IMR-90 (cell line): ENCODE results near the gene LRRC8E. TPM values are rescaled to one million over a fixed set of nuclear protein-coding genes. Genes with fewer than 3 reads are reported as not detected.

Experiments
- ATAC-seq: fragments of 200-7000 bp; cut with Tn5 transposase; 2 replicates; pipeline ENCODE4 v1.9.1; 2020; ENCODE audit warnings: low read depth, mild to moderate bottlenecking, moderate library complexity
- BruUV-seq: library from RNA; stranded (reverse); fragments of 400-500 nt; replicated peaks from 2 replicates; lab custom pipeline; 2021; lab: Mats Ljungman, UMichigan
- CTCF ChIA-PET: fragments of 300-600 bp; formaldehyde crosslinking; extraction: SDS; loops from one replicate; lab custom pipeline; 2021; ENCODE audit warnings: antibody characterized with exemption; lab: Yijun Ruan, JAX
- POLR2A ChIA-PET: fragments of 300-600 bp; sonication (Branson Sonifier 250); formaldehyde crosslinking; loops from one replicate; lab custom pipeline; 2022; ENCODE audit warnings: antibody characterized with exemption; ENCODE audit not compliant: unreplicated experiment; lab: Charles Lee
- DNase-seq: peaks from one replicate; pipeline ENCODE4 v3.0.0; 2013
- H2AFZ ChIP-seq: replicated peaks from 2 replicates; pipeline ENCODE3; 2013; ENCODE audit warnings: low read length, mild to moderate bottlenecking; ENCODE audit not compliant: poor library complexity
- H2AK5ac ChIP-seq: 2 replicates; pipeline ENCODE4 v1.6.1; 2013; ENCODE audit warnings: low read depth, low read length, inconsistent platforms
- H2AK9ac ChIP-seq: replicated peaks from 2 replicates; pipeline ENCODE3; 2013; ENCODE audit warnings: mild to moderate bottlenecking, low read depth, low read length, moderate library complexity; ENCODE audit not compliant: poor library complexity
- H2BK120ac ChIP-seq: 2 replicates; pipeline ENCODE4 v1.6.1; 2013; ENCODE audit warnings: low read depth, low read length, inconsistent platforms
- H2BK15ac ChIP-seq: 3 replicates; pipeline ENCODE4 v1.6.1; 2013; ENCODE audit warnings: low read depth, low read length, inconsistent platforms
- H2BK20ac ChIP-seq: 2 replicates; pipeline ENCODE4 v1.6.1; 2013; ENCODE audit warnings: low read depth, mild to moderate bottlenecking, inconsistent platforms, low read length, moderate library complexity
- H2BK5ac ChIP-seq: 2 replicates; pipeline ENCODE4 v1.6.1; 2013; ENCODE audit warnings: mild to moderate bottlenecking, low read depth, low read length, inconsistent platforms; ENCODE audit not compliant: poor library complexity, severe bottlenecking
- H3K14ac ChIP-seq: replicated peaks from 2 replicates; pipeline ENCODE4 v1.6.1; 2013; ENCODE audit warnings: low read depth, low read length, inconsistent platforms
- H3K18ac ChIP-seq: 2 replicates; pipeline ENCODE4 v1.6.1; 2013; ENCODE audit warnings: low read depth, low read length, control low read depth
- H3K23ac ChIP-seq: 2 replicates; pipeline ENCODE4 v1.6.1; 2013; ENCODE audit warnings: low read depth, low read length, inconsistent platforms
- H3K27ac ChIP-seq: 2 replicates; pipeline ENCODE4 v1.5.1; 2013; ENCODE audit warnings: mild to moderate bottlenecking, control low read depth, low read length; ENCODE audit not compliant: insufficient read depth
- H3K27me3 ChIP-seq: 2 replicates; pipeline ENCODE4 v1.6.1; 2013; ENCODE audit warnings: low read length; ENCODE audit not compliant: control insufficient read depth, insufficient read depth
- H3K36me3 ChIP-seq: 2 replicates; pipeline ENCODE4 v1.6.1; 2013; ENCODE audit warnings: low read length, mixed read lengths; ENCODE audit not compliant: control insufficient read depth, insufficient read depth
- H3K4ac ChIP-seq: 2 replicates; pipeline ENCODE4 v1.6.1; 2013; ENCODE audit warnings: low read depth, low read length, inconsistent platforms
- H3K4me1 ChIP-seq: 2 replicates; pipeline ENCODE4 v1.6.1; 2013; ENCODE audit warnings: low read length, mixed read lengths; ENCODE audit not compliant: control insufficient read depth, insufficient read depth
- H3K4me2 ChIP-seq: 2 replicates; pipeline ENCODE4 v1.6.1; 2013; ENCODE audit warnings: low read depth, mild to moderate bottlenecking, control low read depth, low read length, moderate library complexity
- H3K4me3 ChIP-seq: 2 replicates; pipeline ENCODE4 v1.5.1; 2013; ENCODE audit warnings: low read depth, mild to moderate bottlenecking, control low read depth, low read length, moderate library complexity; ENCODE audit not compliant: insufficient read depth
- H3K56ac ChIP-seq: 2 replicates; pipeline ENCODE4 v1.6.1; 2013; ENCODE audit warnings: low read length, inconsistent platforms; ENCODE audit not compliant: insufficient read depth; ENCODE audit errors: extremely low read depth
- H3K79me1 ChIP-seq, 2 experiments: 2 replicates each; pipeline ENCODE4 v1.6.1; 2013; ENCODE audit warnings: low read length in 2 of 2, inconsistent platforms in 1 of 2, low read depth in 1 of 2
- H3K9ac ChIP-seq: 2 replicates; pipeline ENCODE4 v1.6.1; 2013; ENCODE audit warnings: low read depth, low read length, control low read depth
- H3K9me1 ChIP-seq: 2 replicates; pipeline ENCODE4 v1.6.1; 2013; ENCODE audit warnings: low read length, inconsistent platforms; ENCODE audit not compliant: insufficient read depth
- H3K9me3 ChIP-seq: 2 replicates; pipeline ENCODE4 v1.6.1; 2013; ENCODE audit warnings: low read length; ENCODE audit not compliant: control insufficient read depth, insufficient read depth
- H4K20me1 ChIP-seq: 2 replicates; pipeline ENCODE4 v1.6.1; 2013; ENCODE audit warnings: low read length, inconsistent platforms; ENCODE audit not compliant: insufficient read depth
- H4K5ac ChIP-seq: 2 replicates; pipeline ENCODE4 v1.6.1; 2013; ENCODE audit warnings: mild to moderate bottlenecking, low read depth, low read length, control low read depth
- H4K8ac ChIP-seq, 2 experiments: 2 replicates each; pipeline ENCODE4 v1.6.1; 2013; ENCODE audit warnings: low read depth in 2 of 2, low read length in 2 of 2, control low read depth in 1 of 2, inconsistent platforms in 1 of 2
- H4K91ac ChIP-seq: 2 replicates; pipeline ENCODE4 v1.6.1; 2013; ENCODE audit warnings: low read depth, low read length, inconsistent platforms; ENCODE audit not compliant: insufficient read depth
- BHLHE40 ChIP-seq: fragments of 150-350 bp; IDR thresholded peaks from 2 replicates; pipeline ENCODE4 v1.6.1; 2016; ENCODE audit warnings: mild to moderate bottlenecking, low read depth, low read length
- CHD1 ChIP-seq: IDR thresholded peaks from 2 replicates; pipeline ENCODE4 v1.6.1; 2012; ENCODE audit warnings: low read depth, low read length, improper control_type of control experiment
- ELK1 ChIP-seq: fragments of 150-350 bp; IDR thresholded peaks from 2 replicates; pipeline ENCODE4 v1.6.1; 2016; ENCODE audit warnings: low read depth, mild to moderate bottlenecking, low read length, moderate library complexity, borderline replicate concordance
- MAFK ChIP-seq: IDR thresholded peaks from 2 replicates; pipeline ENCODE4 v1.6.1; 2012; ENCODE audit warnings: low read depth, low read length, improper control_type of control experiment
- POLR2A ChIP-seq: IDR thresholded peaks from 2 replicates; pipeline ENCODE4 v1.6.1; 2012; ENCODE audit warnings: mild to moderate bottlenecking, low read depth, low read length
- RAD21 ChIP-seq: IDR thresholded peaks from 2 replicates; pipeline ENCODE4 v1.6.1; 2012; ENCODE audit warnings: low read length, improper control_type of control experiment
- RCOR1 ChIP-seq: IDR thresholded peaks from 2 replicates; pipeline ENCODE4 v1.6.1; 2012; ENCODE audit warnings: mild to moderate bottlenecking, low read length, improper control_type of control experiment; ENCODE audit not compliant: insufficient replicate concordance
- RFX5 ChIP-seq: IDR thresholded peaks from 2 replicates; pipeline ENCODE4 v1.8.0; 2012; ENCODE audit warnings: low read depth, mild to moderate bottlenecking, low read length, moderate library complexity
- SMC3 ChIP-seq: fragments of 150-350 bp; IDR thresholded peaks from 2 replicates; pipeline ENCODE4 v1.6.1; 2016; ENCODE audit warnings: low read depth, mild to moderate bottlenecking, antibody characterized with exemption, low read length, moderate library complexity
- WGBS, 2 experiments: methylation state at CpG; one replicate each; pipeline versions ENCODE4 v1.1.5 to v1.1.7; 2013; ENCODE audit warnings: missing lambda C conversion rate in 2 of 2; ENCODE audit not compliant: insufficient read length in 1 of 2; ENCODE audit errors: extremely low coverage in 2 of 2; 5-methylcytosine and 5-hydroxymethylcytosine counted together
- dilution Hi-C: fragments of 300-500 bp; cut with HindIII; formaldehyde crosslinking; loops from one replicate; pipeline ENCODE4 v1.14.3; 2018; ENCODE audit warnings: low sequenced_read_pairs; ENCODE audit not compliant: unreplicated experiment
- in situ Hi-C: fragments of 300-500 bp; cut with MboI; formaldehyde crosslinking; loops from 3 replicates; pipeline ENCODE4 v1.14.3; 2019; ENCODE audit warnings: low sequenced_read_pairs, inconsistent platforms, mixed read lengths
- intact Hi-C: fragments of 100-400 bp; cut with micrococcal nuclease; formaldehyde crosslinking; loops from 2 replicates; pipeline ENCODE4 v1.10.0; 2022
- polyA plus RNA-seq, 3 experiments: library from polyadenylated mRNA; depleted of rRNA; stranded (reverse); fragments of >200 nt; gene quantifications; 2 replicates each; pipeline ENCODE4 v1.2.3, GENCODE V29; 2012; ENCODE audit warnings: low replicate concordance in 1 of 3
- total RNA-seq: library from RNA; depleted of rRNA; stranded (reverse); fragments of >200 nt; gene quantifications from 2 replicates; pipeline ENCODE4 v1.2.3, GENCODE V29; 2012
- TF ChIP-seq, protein P1 (sequence below): fragments of 150-350 bp; IDR thresholded peaks from 2 replicates; pipeline ENCODE4 v1.6.1; 2017; ENCODE audit warnings: mild to moderate bottlenecking, antibody characterized with exemption, low read length, low read depth
- TF ChIP-seq, protein P2 (sequence below): conservative IDR thresholded peaks from 2 replicates; pipeline ENCODE4 v1.5.1; 2012; ENCODE audit warnings: mild to moderate bottlenecking, low read depth, low read length, improper control_type of control experiment

LRRC8E gene
- total and polyA plus RNA-seq, 2 of the 4 experiments (the other 2 are of a cell fraction) = 6.4 to 7.2 TPM

GRCh38 chr19:7867092-7867844, 21.0 kb upstream of the LRRC8E start:
- dilution Hi-C loops (no loop called here), in situ Hi-C loops (no loop called here), intact Hi-C loops (no loop called here)
- Histone ChIP-seq H4K20me1 (peaks cover 15% of the 10 kb centered on the region), H3K79me1 (no peaks in the 10 kb centered on the region), H3K27ac (no peak overlapping the region), H2AFZ (no peak overlapping the region), H4K91ac (no peak overlapping the region), H3K23ac (no peak overlapping the region), H3K14ac (no peak overlapping the region), H3K56ac (no peak overlapping the region), H4K8ac (no peak overlapping the region), H3K9me3 (no peaks in the 10 kb centered on the region), H3K36me3 (no peaks in the 10 kb centered on the region), H3K9ac (no peak overlapping the region), H3K18ac (no peak overlapping the region), H3K4me1 (peaks cover 12% of the 10 kb centered on the region), H2BK5ac (no peak overlapping the region), H3K27me3 (peaks cover 6% of the 10 kb centered on the region; the same call in 1 of the 2 replicates), H3K4ac (no peak overlapping the region), H3K9me1 (no peaks in the 10 kb centered on the region), H2BK120ac (no peak overlapping the region), H2AK9ac (no peak overlapping the region), H2AK5ac (no peak overlapping the region), H4K5ac (no peak overlapping the region), H3K4me3 (no peak overlapping the region), H3K4me2 (no peak overlapping the region), H2BK15ac (no peak overlapping the region), H2BK20ac (no peak overlapping the region)
- WGBS, 2 experiments = 93% methylated on average over 6 of the region's 9 CpGs; no CpG with 5 or more reads in 1 of the 2 experiments
- BruUV-seq = no TSS peak
- ATAC-seq (no peak), DNase-seq (no peak)
- TF ChIP-seq MAFK (no peak), SMC3 (no peak), POLR2A (no peak), RFX5 (no peak), RCOR1 (no peak), BHLHE40 (no peak), CHD1 (no peak), RAD21 (no peak), ELK1 (no peak)
- TF ChIP-seq, protein P1, sequence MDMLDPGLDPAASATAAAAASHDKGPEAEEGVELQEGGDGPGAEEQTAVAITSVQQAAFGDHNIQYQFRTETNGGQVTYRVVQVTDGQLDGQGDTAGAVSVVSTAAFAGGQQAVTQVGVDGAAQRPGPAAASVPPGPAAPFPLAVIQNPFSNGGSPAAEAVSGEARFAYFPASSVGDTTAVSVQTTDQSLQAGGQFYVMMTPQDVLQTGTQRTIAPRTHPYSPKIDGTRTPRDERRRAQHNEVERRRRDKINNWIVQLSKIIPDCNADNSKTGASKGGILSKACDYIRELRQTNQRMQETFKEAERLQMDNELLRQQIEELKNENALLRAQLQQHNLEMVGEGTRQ = no peak
- TF ChIP-seq, protein P2, sequence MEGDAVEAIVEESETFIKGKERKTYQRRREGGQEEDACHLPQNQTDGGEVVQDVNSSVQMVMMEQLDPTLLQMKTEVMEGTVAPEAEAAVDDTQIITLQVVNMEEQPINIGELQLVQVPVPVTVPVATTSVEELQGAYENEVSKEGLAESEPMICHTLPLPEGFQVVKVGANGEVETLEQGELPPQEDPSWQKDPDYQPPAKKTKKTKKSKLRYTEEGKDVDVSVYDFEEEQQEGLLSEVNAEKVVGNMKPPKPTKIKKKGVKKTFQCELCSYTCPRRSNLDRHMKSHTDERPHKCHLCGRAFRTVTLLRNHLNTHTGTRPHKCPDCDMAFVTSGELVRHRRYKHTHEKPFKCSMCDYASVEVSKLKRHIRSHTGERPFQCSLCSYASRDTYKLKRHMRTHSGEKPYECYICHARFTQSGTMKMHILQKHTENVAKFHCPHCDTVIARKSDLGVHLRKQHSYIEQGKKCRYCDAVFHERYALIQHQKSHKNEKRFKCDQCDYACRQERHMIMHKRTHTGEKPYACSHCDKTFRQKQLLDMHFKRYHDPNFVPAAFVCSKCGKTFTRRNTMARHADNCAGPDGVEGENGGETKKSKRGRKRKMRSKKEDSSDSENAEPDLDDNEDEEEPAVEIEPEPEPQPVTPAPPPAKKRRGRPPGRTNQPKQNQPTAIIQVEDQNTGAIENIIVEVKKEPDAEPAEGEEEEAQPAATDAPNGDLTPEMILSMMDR = no peak
- ChIA-PET CTCF (no interaction called here), POLR2A (no interaction called here)
